Measurements from ENCODE around the gene VPS13D. TPM values are rescaled to one million over a fixed set of nuclear protein-coding genes. Genes with fewer than 3 reads are reported as not detected.

VPS13D gene
- total and polyA plus RNA-seq, 2 of the 4 experiments (the other 2 are of a cell fraction): 9.0 to 16.3 TPM

- no peak for TF ChIP-seq FOS (IDR thresholded peaks at IDR 0.05; ENCODE audit: low read depth, low read length)
- no peak for TF ChIP-seq MAZ (IDR thresholded peaks at IDR 0.05; ENCODE audit: borderline replicate concordance, low read depth, low read length)
- TF ChIP-seq CTCF (conservative IDR thresholded peaks at IDR 0.05; ENCODE audit: low read depth, low read length): no peak
- no peak for TF ChIP-seq SMC3 (IDR thresholded peaks at IDR 0.05; ENCODE audit: low read depth, low read length)
- TF ChIP-seq RFX5 (IDR thresholded peaks at IDR 0.05; ENCODE audit: low read depth, low read length): no peak
- TF ChIP-seq MXI1 (IDR thresholded peaks at IDR 0.05; ENCODE audit: borderline replicate concordance, low read depth, low read length): no peak
- TF ChIP-seq CEBPB (IDR thresholded peaks at IDR 0.05; ENCODE audit: low read depth, low read length): no peak
- DNase-seq: no peak
- peaks cover 2% of the 10 kb centered on the region; the same call in 1 of the 2 replicates for H3K4me1 ChIP-seq (ENCODE audit: control insufficient read depth, insufficient read depth, low read length)
- dilution Hi-C loops (cut with HindIII; ENCODE audit: low sequenced_read_pairs, unreplicated experiment) (no loop called here), intact Hi-C loops (cut with micrococcal nuclease) (no loop called here), in situ Hi-C loops (cut with MboI; ENCODE audit: low sequenced_read_pairs) (no loop called here)
- H3K9ac ChIP-seq (ENCODE audit: low read depth, low read length): no peak overlapping the region
- H4K8ac ChIP-seq (ENCODE audit: low read depth in 2 of 2, low read length in 2 of 2): no peak overlapping the region
- no peaks in the 10 kb centered on the region for H4K20me1 ChIP-seq (ENCODE audit: insufficient read depth, low read length)
- CTCF ChIA-PET: no interaction called here
- no peak overlapping the region for H2AK9ac ChIP-seq (replicated peaks; ENCODE audit: low read depth, low read length, poor library complexity)
- no peak overlapping the region for H3K27ac ChIP-seq (ENCODE audit: insufficient read depth, low read length)
- no peak overlapping the region for H3K23ac ChIP-seq (ENCODE audit: low read depth, low read length)
- H3K56ac ChIP-seq (ENCODE audit: extremely low read depth, insufficient read depth, low read length): no peak overlapping the region
- no peak overlapping the region for H3K14ac ChIP-seq (replicated peaks; ENCODE audit: low read depth, low read length)
- no TSS peak for BruUV-seq (replicated peaks)
- H3K4me2 ChIP-seq (ENCODE audit: low read depth, low read length): no peak overlapping the region
- 0 out of 4 replicates have a peak, but pooled peaks cover 0 to 3% of the 10 kb centered on the region in 2 experiments for H3K79me1 ChIP-seq (ENCODE audit: low read depth in 1 of 2, low read length in 2 of 2)
- H2AK5ac ChIP-seq (ENCODE audit: low read depth, low read length): no peak overlapping the region
- no peak overlapping the region for H4K91ac ChIP-seq (ENCODE audit: insufficient read depth, low read depth, low read length)
- no peaks in the 10 kb centered on the region for H3K9me3 ChIP-seq (ENCODE audit: control insufficient read depth, insufficient read depth, low read length)
- H2BK20ac ChIP-seq (ENCODE audit: low read depth, low read length): no peak overlapping the region
- H3K9me1 ChIP-seq (ENCODE audit: insufficient read depth, low read length): no peaks in the 10 kb centered on the region; the same call in 1 of the 2 replicates
- H3K4ac ChIP-seq (ENCODE audit: low read depth, low read length): no peak overlapping the region
- no peak overlapping the region for H2BK120ac ChIP-seq (ENCODE audit: low read depth, low read length)
- POLR2A ChIA-PET (ENCODE audit: unreplicated experiment): no interaction called here
- H2BK15ac ChIP-seq (ENCODE audit: low read depth, low read length): no peak overlapping the region
- no peak overlapping the region for H2AFZ ChIP-seq (replicated peaks; ENCODE audit: low read length, poor library complexity)
- H3K36me3 ChIP-seq (ENCODE audit: control insufficient read depth, insufficient read depth, low read length): peaks cover 17% of the 10 kb centered on the region
- H3K27me3 ChIP-seq (ENCODE audit: control insufficient read depth, insufficient read depth, low read length): no peaks in the 10 kb centered on the region
- no peak for ATAC-seq (ENCODE audit: low read depth)
- WGBS, 2 experiments (ENCODE audit: extremely low coverage in 2 of 2, insufficient read length in 1 of 2): 80% methylated on average over 1 of the region's 6 CpGs; no CpG with 5 or more reads in 1 of the 2 experiments
- H4K5ac ChIP-seq (ENCODE audit: low read depth, low read length): no peak overlapping the region
- no peak overlapping the region for H3K4me3 ChIP-seq (ENCODE audit: insufficient read depth, low read depth, low read length)
- H3K18ac ChIP-seq (ENCODE audit: low read depth, low read length): no peak overlapping the region
- no peak overlapping the region for H2BK5ac ChIP-seq (ENCODE audit: low read depth, low read length, poor library complexity, severe bottlenecking)
Observed at GRCh38 chr1:12376236-12377045, 146.6 kb downstream of the VPS13D start.
